Measurements from ENCODE around the gene LRRC47. TPM values are rescaled to one million over a fixed set of nuclear protein-coding genes. Genes with fewer than 3 reads are reported as not detected.

Gene LRRC47
- total RNA-seq, 1 experiment from 2014 or later, result 65.1 TPM

GRCh38 chr1:3743826-3744225 lies 52.5 kb downstream of the LRRC47 start:
- no peaks in the 10 kb centered on the region for H3K79me1 ChIP-seq (ENCODE audit: insufficient read depth, low read depth, low read length, poor library complexity, severe bottlenecking)

More at GRCh38 chr1:3743826-3744225, 52.5 kb downstream of the LRRC47 start:
- H3K79me2 ChIP-seq (ENCODE audit: insufficient read depth, low read length), result peaks cover 2% of the 10 kb centered on the region; the same call in 1 of the 2 replicates
- no peak overlapping the region for H2BK20ac ChIP-seq (ENCODE audit: low read depth, low read length, poor library complexity, severe bottlenecking)
- H3K18ac ChIP-seq (ENCODE audit: insufficient read length, low read depth, low read length), result no peak overlapping the region
- Mint-ChIP-seq H3K4me1 (peaks cover 18 to 19% of the 10 kb centered on the region in 2 experiments), H3K27ac (no peak overlapping the region), H3K36me3 (ENCODE audit: insufficient read depth in 1 of 3, low read depth in 3 of 3) (peaks cover 24 to 43% (median 38%) of the 10 kb centered on the region in 3 experiments; a peak in 6 of 7 replicates), H3K9me3 (no peaks in the 10 kb centered on the region), H3K4me3 (no peak overlapping the region; a peak in 1 of 5 replicates), H3K27me3 (ENCODE audit: low read depth) (no peaks in the 10 kb centered on the region; the same call in 1 of the 2 replicates)
- TF ChIP-seq CTCF (conservative IDR thresholded peaks at IDR 0.05), result no peak
- no peak overlapping the region for H3K4me2 ChIP-seq (ENCODE audit: insufficient read depth, insufficient read length, low read length)
- no peak overlapping the region for H3K4ac ChIP-seq (ENCODE audit: low read depth, low read length)
- H3K9ac ChIP-seq (ENCODE audit: extremely low read depth, insufficient read length, low read length), result no peak overlapping the region
- no peak overlapping the region for H2AK5ac ChIP-seq (ENCODE audit: insufficient read length, low read length)
- no peak overlapping the region for H2BK120ac ChIP-seq (ENCODE audit: low read depth, low read length, poor library complexity, severe bottlenecking)
- H3K56ac ChIP-seq (ENCODE audit: insufficient read length, low read depth, low read length), result no peak overlapping the region
- H3K9me3 ChIP-seq (ENCODE audit: control insufficient read depth, low read depth, low read length), result no peaks in the 10 kb centered on the region
- DNase-seq, result no peak
- H3K27ac ChIP-seq (ENCODE audit: insufficient read length, low read depth, low read length), result no peak overlapping the region
- H4K8ac ChIP-seq (replicated peaks; ENCODE audit: insufficient read length, low read depth, low read length), result no peak overlapping the region
- H3K23ac ChIP-seq (ENCODE audit: insufficient read length, low read depth, low read length), result no peak overlapping the region
- H2BK5ac ChIP-seq (ENCODE audit: insufficient read length, low read length), result no peak overlapping the region
- peaks cover 11% of the 10 kb centered on the region for H3K23me2 ChIP-seq (ENCODE audit: insufficient read length, low read depth, low read length, poor library complexity, severe bottlenecking)
- peaks cover 5% of the 10 kb centered on the region; the same call in 1 of the 2 replicates for H3K4me1 ChIP-seq (ENCODE audit: insufficient read depth, low read length)
- H4K91ac ChIP-seq (ENCODE audit: insufficient read length, low read depth, low read length), result no peak overlapping the region
- no peaks in the 10 kb centered on the region for H3K27me3 ChIP-seq (ENCODE audit: insufficient read depth, low read length)
- no peak overlapping the region for H2AFZ ChIP-seq (ENCODE audit: low read length)
- H4K20me1 ChIP-seq (ENCODE audit: control insufficient read depth, insufficient read depth, insufficient read length), result peaks cover 5% of the 10 kb centered on the region
- no peak overlapping the region for H3K14ac ChIP-seq (ENCODE audit: insufficient read depth, low read length)
- H4K5ac ChIP-seq (ENCODE audit: insufficient read length, low read depth, low read length), result no peak overlapping the region
- WGBS (ENCODE audit: extremely low coverage, insufficient read length, low lambda C conversion rate), result no CpG with 5 or more reads among the region's 12 CpGs
- no peak overlapping the region for H2BK12ac ChIP-seq (ENCODE audit: insufficient read length, low read depth, low read length)
- H2BK15ac ChIP-seq (ENCODE audit: low read depth, low read length), result no peak overlapping the region
- H3T11ph ChIP-seq (ENCODE audit: low read length), result no peak overlapping the region
